HTR-8/SVneo (cell line): ENCODE results near the gene UBE2D1.

Source experiments
- DNase-seq: peaks from one replicate; pipeline ENCODE4 v3.0.0; 2011; ENCODE audit warnings: low spot score, mixed read lengths; ENCODE audit not compliant: insufficient read length
- FAIRE-seq: peaks from 2 replicates; lab custom pipeline; 2011; peaks lifted over from hg19 to GRCh38; lab: Jason Lieb, UNC

Gene UBE2D1

GRCh38 chr10:58335306-58336005 lies 650 bp downstream of the UBE2D1 start:
- no peak for FAIRE-seq

DNA sequence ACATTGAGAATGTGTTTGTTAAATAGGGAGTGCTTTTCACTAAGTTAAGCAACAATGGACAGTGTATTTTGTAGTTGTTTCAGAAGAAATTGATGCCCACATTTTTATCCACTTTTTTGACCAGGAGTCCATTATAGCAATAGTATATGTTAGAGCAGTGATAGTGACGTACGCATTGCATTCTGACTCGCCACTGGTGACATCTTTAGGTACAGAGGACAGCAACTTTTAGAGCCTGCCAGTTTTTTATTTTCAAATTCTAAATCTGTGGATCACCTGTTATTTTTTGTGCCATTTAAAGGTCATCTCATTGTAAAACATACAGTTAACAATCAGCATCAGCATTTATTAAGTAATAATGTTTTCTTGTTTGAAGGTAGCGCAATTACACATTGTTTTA lies 1.4 kb downstream of the UBE2D1 start:
- no peak for FAIRE-seq
- DNase-seq = no peak

More at GRCh38 chr10:58335306-58336005, 650 bp downstream of the UBE2D1 start:
- DNase-seq = peak; percentile 29

- FAIRE-seq = no peak
- DNase-seq = no peak
Observed at GRCh38 chr10:58341422-58341821, 6.6 kb downstream of the UBE2D1 start.

DNA sequence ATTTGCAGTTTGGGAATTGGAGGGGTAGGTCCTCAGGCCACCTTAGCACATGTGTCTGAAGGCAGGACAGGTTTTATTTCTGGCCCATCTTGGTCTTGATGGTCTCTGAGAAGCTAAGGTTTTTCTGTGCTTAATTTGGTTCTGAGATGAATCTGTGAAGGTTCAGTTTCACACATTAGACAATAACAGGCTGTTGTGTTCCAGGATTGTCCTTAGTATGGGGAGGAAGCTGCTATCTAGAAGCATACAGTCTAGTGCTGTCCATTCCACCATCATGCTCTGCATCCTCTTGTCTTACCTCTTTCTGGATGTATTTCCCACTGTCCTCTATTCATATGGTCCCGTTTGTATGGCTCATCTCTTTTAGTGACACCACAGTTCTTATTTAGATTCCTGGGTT lies 7.1 kb downstream of the UBE2D1 start:
- no peak for DNase-seq
- no peak for FAIRE-seq

DNA sequence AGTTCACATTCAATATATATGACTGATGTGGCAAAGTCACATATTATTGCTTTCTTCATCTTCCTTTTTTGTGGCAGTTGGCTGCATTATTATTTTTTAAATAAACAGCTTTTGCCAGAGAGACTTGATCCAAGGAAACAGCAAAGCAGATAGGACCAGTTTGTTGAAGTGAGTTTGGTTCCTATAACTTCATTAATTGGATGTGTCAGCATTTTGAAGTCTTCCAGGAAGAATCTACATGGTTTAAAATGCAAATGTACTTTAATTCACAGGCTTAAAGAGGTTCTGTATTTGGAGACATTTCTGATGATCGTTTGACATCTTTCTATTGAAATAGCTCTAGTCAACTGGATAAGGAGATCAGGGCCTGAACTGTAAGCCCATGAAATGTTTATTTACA lies 13.2 kb downstream of the UBE2D1 start:
- FAIRE-seq (no peak), DNase-seq (no peak)

- no peak for FAIRE-seq
- DNase-seq = no peak
Observed at GRCh38 chr10:58348571-58349033, 13.8 kb downstream of the UBE2D1 start.

GRCh38 chr10:58350023-58350422 lies 15.2 kb downstream of the UBE2D1 start:
- no peak for DNase-seq
- FAIRE-seq = no peak

- DNase-seq (no peak), FAIRE-seq (no peak)
Observed at GRCh38 chr10:58350619-58351323, 16.0 kb downstream of the UBE2D1 start.

- FAIRE-seq = no peak
- no peak for DNase-seq
Observed at GRCh38 chr10:58351616-58352578, 17.1 kb downstream of the UBE2D1 start.

DNA sequence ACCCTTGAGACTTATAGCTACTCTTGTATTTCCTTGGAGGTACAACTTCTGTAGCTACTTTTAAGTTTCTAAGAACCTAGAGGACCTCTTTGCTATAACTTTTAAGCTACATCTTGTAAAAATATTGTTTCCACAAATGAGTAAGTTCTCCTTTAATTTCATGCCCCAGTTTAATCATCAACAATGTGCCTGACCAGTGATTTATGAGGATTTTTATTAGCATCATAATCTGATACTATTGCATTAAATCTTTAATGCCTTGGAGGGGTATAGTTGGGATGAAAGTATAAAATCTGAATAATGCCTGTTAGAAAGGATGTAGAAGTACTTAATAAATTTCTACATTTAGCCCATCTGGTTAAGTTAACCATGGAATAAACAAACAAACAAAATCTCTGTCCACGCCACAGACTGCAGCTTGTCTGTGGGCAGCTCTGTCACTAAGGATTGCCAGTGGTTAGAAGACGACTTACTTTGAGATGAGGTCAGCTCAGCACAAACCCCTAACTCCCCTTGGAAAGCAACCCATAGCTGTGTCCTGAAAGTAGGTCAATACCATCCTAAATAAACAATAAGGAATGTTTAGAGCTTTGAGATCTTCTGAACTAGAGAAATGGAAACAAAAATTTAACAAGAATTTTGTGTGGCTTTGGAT lies 18.3 kb downstream of the UBE2D1 start:
- DNase-seq (no peak), FAIRE-seq (no peak)

- DNase-seq = no peak
- no peak for FAIRE-seq
Observed at GRCh38 chr10:58356756-58357155, 21.9 kb downstream of the UBE2D1 start.

- no peak for FAIRE-seq
Observed at GRCh38 chr10:58358314-58358933, 23.6 kb downstream of the UBE2D1 start.

GRCh38 chr10:58358947-58359346 lies 24.1 kb downstream of the UBE2D1 start:
- DNase-seq = no peak
- FAIRE-seq = no peak

More at GRCh38 chr10:58358314-58358933, 23.6 kb downstream of the UBE2D1 start:
- no peak for DNase-seq

DNA sequence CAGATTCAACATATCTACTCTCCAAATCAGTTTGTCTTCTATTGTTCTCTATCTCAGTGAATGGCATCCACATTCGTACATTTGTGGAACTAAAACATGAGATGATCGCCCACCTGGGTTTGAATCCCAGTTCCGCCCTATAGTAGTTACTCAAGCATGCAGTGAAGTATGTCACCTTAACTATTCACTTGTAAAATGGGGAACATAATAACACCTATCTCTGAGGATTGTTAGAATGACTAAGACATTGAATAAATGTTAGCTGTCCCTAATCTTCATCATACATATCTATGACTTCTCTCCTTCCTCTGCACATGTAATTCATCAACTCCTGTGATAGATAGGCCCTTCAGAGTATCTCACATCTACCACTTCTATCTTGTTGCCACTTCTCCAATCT lies 24.7 kb downstream of the UBE2D1 start:
- no peak for DNase-seq
- FAIRE-seq = no peak

DNA sequence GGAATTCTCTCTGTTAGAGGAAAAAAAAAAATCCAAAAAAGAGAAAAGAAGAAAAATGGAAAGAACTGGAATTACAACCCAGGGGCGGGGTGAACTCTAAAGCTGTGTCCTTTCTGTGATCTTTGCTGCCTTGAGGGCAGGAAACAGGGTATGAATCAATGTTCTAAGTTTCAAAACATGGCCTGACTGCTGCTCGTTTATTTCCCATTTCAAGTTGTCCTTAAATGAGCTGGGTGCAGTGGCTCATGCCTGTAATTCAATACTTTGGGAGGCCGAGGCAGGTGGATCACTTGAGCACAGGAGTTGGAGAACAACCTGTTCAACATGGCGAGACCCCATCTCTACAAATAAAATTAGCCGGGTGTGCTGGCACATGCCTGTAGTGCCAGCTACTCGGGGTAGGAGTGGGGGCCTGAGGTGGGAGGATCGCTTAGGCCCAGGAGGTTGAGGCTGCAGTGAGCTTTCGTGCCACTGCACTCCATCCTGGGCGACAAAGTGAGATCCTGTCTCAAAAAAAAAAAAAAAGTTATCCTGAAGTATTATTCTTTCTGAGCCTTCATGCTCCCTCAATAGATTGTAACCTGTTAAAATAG lies 25.7 kb downstream of the UBE2D1 start:
- no peak for FAIRE-seq
- no peak for DNase-seq

DNA sequence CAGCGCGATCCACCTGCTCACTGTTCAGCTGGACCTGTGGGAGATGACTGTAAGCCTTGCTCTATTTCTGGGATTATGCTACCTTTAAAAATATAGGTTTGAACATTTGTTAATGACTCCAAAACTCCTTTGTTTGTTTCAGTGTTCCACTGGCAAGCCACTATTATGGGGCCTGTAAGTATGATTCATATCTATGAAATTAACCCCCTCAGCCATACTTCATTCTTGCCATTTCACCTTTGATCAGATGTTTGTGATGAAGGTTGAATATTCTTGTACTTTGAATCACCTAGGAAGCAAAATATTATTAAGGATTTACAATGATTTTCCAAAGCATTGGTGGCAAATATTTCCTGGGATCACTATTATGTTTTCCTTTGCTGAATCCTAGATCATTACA lies 26.5 kb downstream of the UBE2D1 start:
- FAIRE-seq (no peak), DNase-seq (no peak)

DNA sequence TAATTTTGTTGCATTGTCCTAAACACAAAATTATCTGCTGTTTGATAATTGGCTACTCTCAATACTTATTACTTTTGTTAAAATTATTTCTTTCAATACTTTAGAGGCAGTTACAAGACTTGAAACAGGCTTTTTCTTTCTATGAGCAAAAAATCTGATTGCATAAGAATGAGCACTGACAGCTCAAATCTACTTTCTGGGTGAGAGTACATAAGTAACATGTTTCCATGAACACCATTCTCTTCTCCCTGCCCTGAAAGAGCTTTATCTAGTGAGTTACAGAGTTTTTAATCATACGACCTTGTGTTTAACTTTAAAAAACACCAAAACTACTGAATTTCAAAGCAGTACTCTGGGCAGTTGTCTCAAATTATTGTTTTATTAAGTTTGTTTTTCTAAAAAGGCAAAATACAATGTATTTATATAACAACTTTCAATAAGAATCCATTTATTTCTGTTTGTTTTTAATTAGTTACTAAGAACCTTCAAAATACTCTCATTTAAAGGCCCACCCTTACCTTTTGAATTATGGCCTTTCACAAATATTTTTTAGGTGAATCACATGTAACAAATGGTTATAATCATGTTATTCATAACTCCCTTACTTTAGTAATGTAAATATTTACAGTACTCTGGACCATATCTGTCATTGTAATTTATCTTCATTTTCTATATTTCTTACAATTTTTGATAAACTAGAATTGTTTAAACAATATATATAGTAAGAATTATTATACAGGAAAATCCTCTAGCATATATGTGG lies 27.4 kb downstream of the UBE2D1 start:
- FAIRE-seq (no peak), DNase-seq (no peak)

GRCh38 chr10:58367069-58367468 lies 32.3 kb downstream of the UBE2D1 start:
- no peak for DNase-seq
- no peak for FAIRE-seq

DNA sequence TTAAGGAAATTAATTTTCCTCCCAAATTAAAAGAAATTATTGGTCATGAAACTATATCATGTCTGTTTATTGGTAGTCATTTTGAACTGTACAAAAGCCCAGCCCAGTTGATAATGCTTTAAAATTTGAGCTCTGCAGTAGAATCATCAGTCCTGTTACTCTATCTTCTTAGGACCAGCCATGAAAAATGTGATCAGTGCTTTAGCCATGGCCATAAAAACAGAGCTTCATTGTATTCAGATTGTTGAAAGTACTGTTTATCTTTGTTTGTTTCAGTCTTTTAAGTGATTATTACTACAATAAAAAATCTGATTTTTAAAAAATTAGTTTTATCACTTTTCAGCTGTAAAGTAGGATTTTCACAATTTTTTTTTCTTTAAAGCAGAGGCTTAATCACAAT lies 36.7 kb downstream of the UBE2D1 start:
- DNase-seq = no peak
- FAIRE-seq = no peak
